ENCODE data around the gene GABBR1. TPM values are rescaled to one million over a fixed set of nuclear protein-coding genes. Genes with fewer than 3 reads are reported as not detected.

Gene GABBR1
- total and polyA plus RNA-seq, 3 donors from 2014 or later: 16.8 to 29.9 (median 26.2) TPM

GRCh38 chr6:29524444-29525310, 108.3 kb downstream of the GABBR1 start:
- no peak overlapping the region for H3K4me3 ChIP-seq
- intact Hi-C loops (cut with DNase I; ENCODE audit: low total_unique reads): no loop called here

GRCh38 chr6:29524044-29524443, 108.9 kb downstream of the GABBR1 start:
- Histone ChIP-seq H3K9me3 (no peaks in the 10 kb centered on the region), H3K27ac (no peak overlapping the region), H3K4me1 (no peaks in the 10 kb centered on the region), H3K36me3 (ENCODE audit: low read depth, missing control alignments) (no peaks in the 10 kb centered on the region), H3K27me3 (no peaks in the 10 kb centered on the region), H3K4me3 (no peak overlapping the region)
- DNase-seq: no peak
- intact Hi-C loops (cut with DNase I; ENCODE audit: low total_unique reads): no loop called here
- TF ChIP-seq POLR2A (IDR thresholded peaks at IDR 0.05): no peak
- TF ChIP-seq CTCF (IDR thresholded peaks at IDR 0.05): no peak
- 92 to 94% methylated on average over 2 of the region's 2 CpGs for WGBS, 2 donors

More at GRCh38 chr6:29524444-29525310, 108.3 kb downstream of the GABBR1 start:
- no peak for TF ChIP-seq CTCF (IDR thresholded peaks at IDR 0.05)
- H3K4me1 ChIP-seq: no peaks in the 10 kb centered on the region
- no peaks in the 10 kb centered on the region for H3K9me3 ChIP-seq
- no peaks in the 10 kb centered on the region for H3K27me3 ChIP-seq
- 82 to 84% methylated on average over 7 of the region's 7 CpGs for WGBS, 2 donors
- DNase-seq: no peak
- H3K27ac ChIP-seq: no peak overlapping the region
- H3K36me3 ChIP-seq (ENCODE audit: low read depth, missing control alignments): no peaks in the 10 kb centered on the region

- Histone ChIP-seq H3K36me3 (ENCODE audit: low read depth, missing control alignments) (no peaks in the 10 kb centered on the region), H3K4me1 (no peaks in the 10 kb centered on the region), H3K9me3 (no peaks in the 10 kb centered on the region), H3K27me3 (no peaks in the 10 kb centered on the region), H3K27ac (no peak overlapping the region), H3K4me3 (no peak overlapping the region)
- no peak for DNase-seq
- no peak for TF ChIP-seq CTCF (IDR thresholded peaks at IDR 0.05)
- no peak for TF ChIP-seq POLR2A (IDR thresholded peaks at IDR 0.05)
- intact Hi-C loops (cut with DNase I; ENCODE audit: low total_unique reads): no loop called here
- WGBS, 2 donors: 62 to 64% methylated on average over 2 of the region's 2 CpGs
Observed at GRCh38 chr6:29522227-29522626, 110.8 kb downstream of the GABBR1 start.

GRCh38 chr6:29521006-29521680, 111.8 kb downstream of the GABBR1 start:
- H3K4me3 ChIP-seq: no peak overlapping the region
- H3K27ac ChIP-seq: no peak overlapping the region
- 66 to 83% methylated on average over 8 of the region's 8 CpGs for WGBS, 2 donors
- DNase-seq: no peak
- no peaks in the 10 kb centered on the region for H3K4me1 ChIP-seq
- H3K27me3 ChIP-seq: no peaks in the 10 kb centered on the region
- no peaks in the 10 kb centered on the region for H3K36me3 ChIP-seq (ENCODE audit: low read depth, missing control alignments)
- no peaks in the 10 kb centered on the region for H3K9me3 ChIP-seq
- intact Hi-C loops (cut with DNase I; ENCODE audit: low total_unique reads): no loop called here
- TF ChIP-seq CTCF (IDR thresholded peaks at IDR 0.05) (no peak), POLR2A (IDR thresholded peaks at IDR 0.05) (no peak)
